HG03139 (cell line): ENCODE data around the gene NBEAL1.
"Not testable (repeated sequence)": the region's sequence is repeated elsewhere in the genome, so short reads cannot be mapped to it uniquely, and the experiment has no call there.

Experiments used
- ATAC-seq: cut with Tn5 transposase; IDR thresholded peaks from one replicate; pipeline ENCODE4 v1.9.1; 2021; ENCODE audit not compliant: unreplicated experiment

The NBEAL1 gene

GRCh38 chr2:203105996-203106395, 91.3 kb downstream of the NBEAL1 start:
- ATAC-seq, result no peak

- not testable (repeated sequence) for ATAC-seq
Measured at GRCh38 chr2:203110496-203110895, 95.8 kb downstream of the NBEAL1 start.

- ATAC-seq, result no peak
Measured at GRCh38 chr2:203112342-203112741, 97.7 kb downstream of the NBEAL1 start.

GRCh38 chr2:203115201-203115700, 100.6 kb downstream of the NBEAL1 start:
- not testable (repeated sequence) for ATAC-seq

GRCh38 chr2:203122317-203122986, 107.8 kb downstream of the NBEAL1 start:
- no peak for ATAC-seq

- ATAC-seq, result no peak
Measured at GRCh38 chr2:203126996-203127395, 112.3 kb downstream of the NBEAL1 start.

GRCh38 chr2:203135105-203135504, 120.4 kb downstream of the NBEAL1 start:
- no peak for ATAC-seq

GRCh38 chr2:203143391-203143790, 128.7 kb downstream of the NBEAL1 start:
- ATAC-seq, result no peak

- no peak for ATAC-seq
Measured at GRCh38 chr2:203149194-203149593, 134.5 kb downstream of the NBEAL1 start.

GRCh38 chr2:203155406-203155805, 140.7 kb downstream of the NBEAL1 start:
- no peak for ATAC-seq

- ATAC-seq, result not testable (repeated sequence)
Measured at GRCh38 chr2:203162722-203163121, 148.0 kb downstream of the NBEAL1 start.

- no peak for ATAC-seq
Measured at GRCh38 chr2:203164311-203164935, 149.7 kb downstream of the NBEAL1 start.

GRCh38 chr2:203167751-203168150, 153.1 kb downstream of the NBEAL1 start:
- no peak for ATAC-seq

GRCh38 chr2:203170502-203170901, 155.8 kb downstream of the NBEAL1 start:
- ATAC-seq, result no peak

GRCh38 chr2:203175371-203175770, 160.7 kb downstream of the NBEAL1 start:
- ATAC-seq, result no peak

GRCh38 chr2:203177361-203177760, 162.7 kb downstream of the NBEAL1 start:
- ATAC-seq, result no peak

- no peak for ATAC-seq
Measured at GRCh38 chr2:203185864-203186263, 171.2 kb downstream of the NBEAL1 start.

- not testable (repeated sequence) for ATAC-seq
Measured at GRCh38 chr2:203190547-203190946, 175.9 kb downstream of the NBEAL1 start.

GRCh38 chr2:203191026-203191425, 176.4 kb downstream of the NBEAL1 start:
- not testable (repeated sequence) for ATAC-seq

- ATAC-seq, result no peak
Measured at GRCh38 chr2:203191961-203192360, 177.3 kb downstream of the NBEAL1 start.

GRCh38 chr2:203195331-203196036, 180.8 kb downstream of the NBEAL1 start:
- ATAC-seq, result no peak

GRCh38 chr2:203200866-203201265, 186.2 kb downstream of the NBEAL1 start:
- ATAC-seq, result no peak
